ENCODE results near the gene GSKIP.

GSKIP gene

DNA sequence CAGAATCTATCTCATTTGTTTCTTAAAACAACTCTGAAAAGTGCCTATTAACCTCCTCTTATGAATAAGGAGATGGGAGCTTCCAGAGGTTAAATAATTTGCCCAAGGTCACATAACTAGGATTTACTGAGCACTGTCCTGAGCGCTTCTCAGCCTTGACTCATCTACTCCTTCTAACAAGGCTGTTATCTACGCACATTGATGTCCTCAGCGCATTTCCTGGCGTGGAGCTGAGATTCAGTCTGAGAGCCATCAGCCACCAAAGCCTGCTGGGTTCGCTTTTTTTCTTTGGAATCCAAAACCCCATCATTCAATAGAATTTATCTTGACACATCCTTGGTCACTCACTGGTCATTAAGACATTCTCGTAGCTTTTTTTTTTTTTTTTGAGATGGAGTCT, 57.9 kb downstream of the GSKIP start:
- H3K4me3 ChIP-seq (replicated peaks; ENCODE audit: low read depth, low read length): no peak overlapping the region
- DNase-seq (ENCODE audit: extremely low read depth, low read depth): no peak
- no peak for TF ChIP-seq CTCF (IDR thresholded peaks at IDR 0.05; ENCODE audit: low read depth, low read length, missing control alignments)

DNA sequence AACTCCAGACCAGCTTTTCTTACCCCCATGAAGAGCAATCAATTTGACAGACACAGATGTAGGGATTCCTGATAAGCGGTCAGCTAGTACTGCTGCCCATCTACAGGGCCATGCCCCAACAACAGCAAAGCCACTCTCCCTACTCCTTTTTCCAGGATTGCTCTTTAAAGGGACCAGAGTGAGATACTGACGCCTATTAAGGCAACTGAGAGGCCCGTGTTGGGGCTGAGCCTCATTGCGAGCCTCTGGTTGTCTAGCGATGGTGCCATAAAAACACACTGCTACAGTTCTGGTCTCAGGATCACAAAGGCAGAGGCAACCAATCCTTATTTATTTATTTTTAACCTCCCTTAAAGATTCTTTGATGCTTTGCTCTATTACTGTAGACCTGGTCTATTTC, 59.7 kb downstream of the GSKIP start:
- DNase-seq (ENCODE audit: extremely low read depth, low read depth): no peak
- no peak for TF ChIP-seq CTCF (IDR thresholded peaks at IDR 0.05; ENCODE audit: low read depth, low read length, missing control alignments)

GRCh38 chr14:96423446-96424108, 60.3 kb downstream of the GSKIP start:
- DNase-seq (ENCODE audit: extremely low read depth, low read depth): no peak
- H3K4me3 ChIP-seq (replicated peaks; ENCODE audit: low read depth, low read length): peak overlapping the region; percentile 39
- TF ChIP-seq CTCF (IDR thresholded peaks at IDR 0.05; ENCODE audit: low read depth, low read length, missing control alignments): no peak

More for the DNA sequence above, 59.7 kb downstream of the GSKIP start:
- H3K4me3 ChIP-seq (replicated peaks; ENCODE audit: low read depth, low read length): no peak overlapping the region

DNA sequence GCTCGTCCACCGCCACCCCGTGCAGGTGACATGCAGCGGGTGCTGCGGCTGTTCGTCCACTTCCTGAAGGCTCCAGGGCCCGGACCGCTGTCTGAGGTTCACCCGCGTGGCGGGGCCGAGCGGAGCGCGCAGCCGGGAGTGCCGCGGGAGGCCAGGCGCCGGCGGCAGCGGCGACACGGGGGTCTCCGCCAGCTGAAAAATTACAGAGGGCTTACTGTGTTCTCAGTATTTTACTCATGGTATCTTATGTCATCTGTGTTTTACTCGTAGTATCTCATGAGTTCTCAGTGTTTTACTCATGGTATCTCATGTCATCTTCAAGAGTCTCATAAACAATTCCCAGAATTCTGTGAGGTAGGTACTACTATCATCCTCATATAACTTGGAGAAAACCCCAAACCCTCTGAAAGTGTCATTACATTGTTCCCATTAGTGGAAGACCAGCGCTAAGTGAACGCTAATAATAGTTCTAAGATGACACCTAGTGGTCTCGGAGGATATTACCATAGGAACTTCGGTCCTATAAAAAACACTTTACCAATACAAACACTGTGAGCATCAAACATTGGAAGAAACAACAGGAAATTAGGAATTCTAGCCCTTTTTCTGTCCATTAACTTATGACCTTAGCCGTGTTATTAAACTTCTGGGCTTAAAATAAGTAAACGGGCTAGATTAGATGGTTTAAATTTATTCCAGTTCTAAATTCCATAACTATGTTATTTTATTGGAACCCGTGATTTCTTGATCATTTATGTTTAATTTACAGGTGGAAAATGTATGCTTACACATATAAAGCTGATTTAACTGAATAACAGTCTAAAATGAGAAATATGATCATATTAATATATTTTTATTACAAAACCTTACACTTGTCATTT, 61.0 kb downstream of the GSKIP start:
- H3K4me3 ChIP-seq (replicated peaks; ENCODE audit: low read depth, low read length): peak overlapping the region; percentile 39
- TF ChIP-seq CTCF (IDR thresholded peaks at IDR 0.05; ENCODE audit: low read depth, low read length, missing control alignments): peak; percentile 53
- peak; percentile 79 for DNase-seq (ENCODE audit: extremely low read depth, low read depth)

DNA sequence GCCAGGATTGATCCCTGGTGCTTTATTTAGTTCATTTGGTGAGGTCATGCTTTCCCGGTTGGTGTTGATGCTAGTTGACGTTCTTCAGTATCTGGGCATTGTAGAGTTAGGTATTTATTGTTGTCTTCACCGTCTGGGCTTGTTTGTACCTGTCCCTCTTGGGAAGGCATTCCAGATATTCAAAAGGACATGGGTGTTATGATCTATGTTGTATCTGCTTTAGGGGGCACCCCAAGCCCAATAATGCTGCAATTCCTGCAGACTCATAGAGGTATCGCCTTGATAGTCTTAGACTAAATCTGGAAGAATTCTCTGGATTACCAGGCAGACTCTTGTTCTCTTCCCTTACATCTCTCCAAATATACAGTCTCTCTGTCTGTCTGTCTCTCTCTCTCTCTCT, 70.7 kb downstream of the GSKIP start:
- no peak for DNase-seq (ENCODE audit: extremely low read depth, low read depth)
- H3K4me3 ChIP-seq (replicated peaks; ENCODE audit: low read depth, low read length): no peak overlapping the region
- TF ChIP-seq CTCF (IDR thresholded peaks at IDR 0.05; ENCODE audit: low read depth, low read length, missing control alignments): no peak
